ENCODE results near the gene ABCC4.

ABCC4 gene

GRCh38 chr13:94987869-94988268 lies 313.4 kb downstream of the ABCC4 start:
- TF ChIP-seq CTCF (IDR thresholded peaks at IDR 0.05): no peak
- Histone ChIP-seq H3K27ac (no peak overlapping the region), H3K4me1 (no peaks in the 10 kb centered on the region), H3K27me3 (no peaks in the 10 kb centered on the region), H3K4me3 (no peak overlapping the region), H3K36me3 (no peaks in the 10 kb centered on the region), H3K9me3 (no peaks in the 10 kb centered on the region)
- intact Hi-C loops (cut with DNase I; ENCODE audit: low total_unique reads): no loop called here
- DNase-seq: no peak

- Histone ChIP-seq H3K4me1 (no peaks in the 10 kb centered on the region), H3K27me3 (no peaks in the 10 kb centered on the region), H3K27ac (no peak overlapping the region), H3K4me3 (no peak overlapping the region), H3K36me3 (no peaks in the 10 kb centered on the region), H3K9me3 (no peaks in the 10 kb centered on the region)
- no peak for TF ChIP-seq CTCF (IDR thresholded peaks at IDR 0.05)
- intact Hi-C loops (cut with DNase I; ENCODE audit: low total_unique reads): no loop called here
- no peak for DNase-seq
Observed at GRCh38 chr13:94987081-94987480, 314.2 kb downstream of the ABCC4 start.

- no peak for DNase-seq
- H3K4me1 ChIP-seq: no peaks in the 10 kb centered on the region
- intact Hi-C loops (cut with DNase I; ENCODE audit: low total_unique reads): no loop called here
- H3K27ac ChIP-seq: no peak overlapping the region
- no peaks in the 10 kb centered on the region for H3K27me3 ChIP-seq
- no peak overlapping the region for H3K4me3 ChIP-seq
- no peaks in the 10 kb centered on the region for H3K36me3 ChIP-seq
- no peaks in the 10 kb centered on the region for H3K9me3 ChIP-seq
- no peak for TF ChIP-seq CTCF (IDR thresholded peaks at IDR 0.05)
Observed at GRCh38 chr13:94984958-94985357, 316.3 kb downstream of the ABCC4 start.

GRCh38 chr13:94978516-94978915 lies 322.7 kb downstream of the ABCC4 start:
- no peak for DNase-seq
- Histone ChIP-seq H3K4me1 (no peaks in the 10 kb centered on the region), H3K27me3 (no peaks in the 10 kb centered on the region), H3K9me3 (peaks cover 0 to 6% (median 0%) of the 10 kb centered on the region in 3 donors), H3K27ac (no peak overlapping the region), H3K4me3 (no peak overlapping the region), H3K36me3 (no peaks in the 10 kb centered on the region)
- intact Hi-C loops (cut with DNase I; ENCODE audit: low total_unique reads): no loop called here
- no peak for TF ChIP-seq CTCF (IDR thresholded peaks at IDR 0.05)

GRCh38 chr13:94974015-94974951 lies 327.0 kb downstream of the ABCC4 start:
- Histone ChIP-seq H3K4me1 (no peaks in the 10 kb centered on the region), H3K27me3 (peaks cover 0 to 9% of the 10 kb centered on the region in 2 donors), H3K27ac (no peak overlapping the region), H3K9me3 (peaks cover 0 to 6% (median 0%) of the 10 kb centered on the region in 3 donors), H3K4me3 (no peak overlapping the region), H3K36me3 (no peaks in the 10 kb centered on the region)
- no peak for DNase-seq
- intact Hi-C loops (cut with DNase I; ENCODE audit: low total_unique reads): no loop called here
- TF ChIP-seq CTCF (IDR thresholded peaks at IDR 0.05): no peak

Data from tibial artery (tissue), 4 donors.